HG02884 (cell line): ENCODE measurements around the gene CGB8.

ENCODE experiments used
- ATAC-seq: cut with Tn5 transposase; IDR thresholded peaks from one replicate; pipeline ENCODE4 v1.9.1; 2021; ENCODE audit warnings: mild to moderate bottlenecking, moderate library complexity; ENCODE audit not compliant: unreplicated experiment

The CGB8 gene

GRCh38 chr19:49011194-49011593 is 37.7 kb downstream of the CGB8 start:
- no peak for ATAC-seq

- no peak for ATAC-seq
Measured at GRCh38 chr19:49010453-49010852, 38.5 kb downstream of the CGB8 start.

GRCh38 chr19:49009828-49010227 is 39.1 kb downstream of the CGB8 start:
- ATAC-seq, result no peak

GRCh38 chr19:49006905-49007304 is 42.0 kb downstream of the CGB8 start:
- ATAC-seq, result no peak

- ATAC-seq, result no peak
Measured at GRCh38 chr19:49004964-49005614, 43.8 kb downstream of the CGB8 start.

GRCh38 chr19:49004133-49004532 is 44.8 kb downstream of the CGB8 start:
- ATAC-seq, result no peak

GRCh38 chr19:48999481-49000325 is 49.2 kb downstream of the CGB8 start:
- ATAC-seq, result no peak

- ATAC-seq, result no peak
Measured at GRCh38 chr19:48997972-48998371, 50.9 kb downstream of the CGB8 start.
